HUES6 (cell line): ENCODE measurements around the gene FOXL1.

Experiments
- H3K27ac ChIP-seq: 2 replicates; pipeline ENCODE4 v1.7.0; 2013; ENCODE audit warnings: low read depth, mild to moderate bottlenecking, low read length, inconsistent platforms
- H3K27me3 ChIP-seq: 2 replicates; pipeline ENCODE4 v1.6.1; 2013; ENCODE audit warnings: low read length; ENCODE audit not compliant: control insufficient read depth, insufficient read depth
- H3K36me3 ChIP-seq: 2 replicates; pipeline ENCODE4 v1.6.1; 2013; ENCODE audit warnings: low read length; ENCODE audit not compliant: control insufficient read depth, insufficient read depth
- H3K4me1 ChIP-seq: 2 replicates; pipeline ENCODE4 v1.6.1; 2013; ENCODE audit warnings: low read length; ENCODE audit not compliant: control insufficient read depth, insufficient read depth
- H3K4me3 ChIP-seq: 2 replicates; pipeline ENCODE4 v1.5.1; 2013; ENCODE audit warnings: low read depth, low read length
- H3K9ac ChIP-seq: one replicate; pipeline ENCODE4 v1.6.1; 2013; ENCODE audit warnings: mild to moderate bottlenecking, low read length
- H3K9me3 ChIP-seq: 2 replicates; pipeline ENCODE4 v1.6.1; 2013; ENCODE audit warnings: low read depth, low read length; ENCODE audit not compliant: control insufficient read depth, insufficient read depth

FOXL1 gene

GRCh38 chr16:86549893-86550190, 28.5 kb upstream of the FOXL1 start:
- Histone ChIP-seq H3K4me3 (no peak overlapping the region), H3K27ac (no peak overlapping the region), H3K4me1 (no peaks in the 10 kb centered on the region), H3K27me3 (no peaks in the 10 kb centered on the region), H3K9ac (no peak overlapping the region), H3K9me3 (no peaks in the 10 kb centered on the region), H3K36me3 (peaks cover 46% of the 10 kb centered on the region)

- no peaks in the 10 kb centered on the region for H3K9me3 ChIP-seq
- no peaks in the 10 kb centered on the region for H3K27me3 ChIP-seq
- no peak overlapping the region for H3K9ac ChIP-seq
- H3K27ac ChIP-seq: no peak overlapping the region
- peaks cover 42% of the 10 kb centered on the region for H3K36me3 ChIP-seq
- no peaks in the 10 kb centered on the region for H3K4me1 ChIP-seq
- no peak overlapping the region for H3K4me3 ChIP-seq
Observed at GRCh38 chr16:86550281-86550680, 28.1 kb upstream of the FOXL1 start.

GRCh38 chr16:86553356-86553755, 25.0 kb upstream of the FOXL1 start:
- Histone ChIP-seq H3K36me3 (peaks cover 22% of the 10 kb centered on the region), H3K9ac (no peak overlapping the region), H3K9me3 (no peaks in the 10 kb centered on the region), H3K4me3 (no peak overlapping the region), H3K27ac (no peak overlapping the region), H3K4me1 (no peaks in the 10 kb centered on the region), H3K27me3 (no peaks in the 10 kb centered on the region)

GRCh38 chr16:86554599-86554916, 23.8 kb upstream of the FOXL1 start:
- no peaks in the 10 kb centered on the region for H3K9me3 ChIP-seq
- peak overlapping the region; percentile 66 for H3K27ac ChIP-seq
- no peaks in the 10 kb centered on the region; the same call in 1 of the 2 replicates for H3K27me3 ChIP-seq
- H3K4me1 ChIP-seq: no peaks in the 10 kb centered on the region
- H3K9ac ChIP-seq: peak overlapping the region; percentile 88
- H3K36me3 ChIP-seq: peaks cover 19% of the 10 kb centered on the region
- H3K4me3 ChIP-seq: peak overlapping the region; percentile 85

- no peaks in the 10 kb centered on the region for H3K4me1 ChIP-seq
- peaks cover 13% of the 10 kb centered on the region for H3K36me3 ChIP-seq
- no peaks in the 10 kb centered on the region for H3K9me3 ChIP-seq
- peak within 1 kb of the TSS; percentile 88 for H3K9ac ChIP-seq
- no peaks in the 10 kb centered on the region; the same call in 1 of the 2 replicates for H3K27me3 ChIP-seq
- peak within 1 kb of the TSS; percentile 85 for H3K4me3 ChIP-seq
- H3K27ac ChIP-seq: peak within 1 kb of the TSS; percentile 66
Observed at GRCh38 chr16:86554917-86555703, 23.2 kb upstream of the FOXL1 start, which contains the start of gene MTHFSD. Gene MTHFSD (minus strand): TSS chr16:86555235. CDS start chr16:86555184, 51 bp downstream.

GRCh38 chr16:86555704-86556075, 22.7 kb upstream of the FOXL1 start:
- Histone ChIP-seq H3K27ac (no peak overlapping the region), H3K4me3 (peak overlapping the region; percentile 85), H3K9ac (peak overlapping the region; percentile 81), H3K27me3 (no peaks in the 10 kb centered on the region; the same call in 1 of the 2 replicates), H3K4me1 (no peaks in the 10 kb centered on the region), H3K36me3 (peaks cover 8% of the 10 kb centered on the region), H3K9me3 (no peaks in the 10 kb centered on the region)

- Histone ChIP-seq H3K27me3 (peaks cover 7% of the 10 kb centered on the region), H3K27ac (no peak overlapping the region), H3K4me1 (no peaks in the 10 kb centered on the region), H3K9ac (no peak overlapping the region), H3K4me3 (no peak overlapping the region), H3K36me3 (peaks cover 4% of the 10 kb centered on the region), H3K9me3 (no peaks in the 10 kb centered on the region)
Observed at GRCh38 chr16:86556576-86556975, 21.8 kb upstream of the FOXL1 start.

- Histone ChIP-seq H3K9ac (no peak overlapping the region), H3K27ac (no peak overlapping the region), H3K36me3 (no peaks in the 10 kb centered on the region), H3K27me3 (peaks cover 7% of the 10 kb centered on the region), H3K4me1 (no peaks in the 10 kb centered on the region), H3K9me3 (no peaks in the 10 kb centered on the region), H3K4me3 (no peak overlapping the region)
Observed at GRCh38 chr16:86557587-86557986, 20.8 kb upstream of the FOXL1 start.

- H3K4me1 ChIP-seq: peaks cover 3% of the 10 kb centered on the region
- H3K9ac ChIP-seq: no peak overlapping the region
- H3K27ac ChIP-seq: no peak overlapping the region
- peaks cover 16% of the 10 kb centered on the region for H3K27me3 ChIP-seq
- no peak overlapping the region for H3K4me3 ChIP-seq
- H3K9me3 ChIP-seq: no peaks in the 10 kb centered on the region
- no peaks in the 10 kb centered on the region for H3K36me3 ChIP-seq
Observed at GRCh38 chr16:86558355-86559193, 19.8 kb upstream of the FOXL1 start.

- Histone ChIP-seq H3K4me3 (no peak overlapping the region), H3K27ac (no peak overlapping the region), H3K36me3 (no peaks in the 10 kb centered on the region), H3K9ac (no peak overlapping the region), H3K4me1 (peaks cover 10% of the 10 kb centered on the region), H3K27me3 (peaks cover 28% of the 10 kb centered on the region), H3K9me3 (no peaks in the 10 kb centered on the region)
Observed at GRCh38 chr16:86559802-86560305, 18.5 kb upstream of the FOXL1 start.

GRCh38 chr16:86562356-86562755, 16.0 kb upstream of the FOXL1 start:
- H3K27me3 ChIP-seq: peaks cover 51% of the 10 kb centered on the region

More at GRCh38 chr16:86562356-86562755, 16.0 kb upstream of the FOXL1 start:
- no peaks in the 10 kb centered on the region for H3K36me3 ChIP-seq
- no peak overlapping the region for H3K4me3 ChIP-seq
- H3K9ac ChIP-seq: no peak overlapping the region
- no peak overlapping the region for H3K27ac ChIP-seq
- no peaks in the 10 kb centered on the region for H3K9me3 ChIP-seq
- H3K4me1 ChIP-seq: peaks cover 22% of the 10 kb centered on the region
